ENCODE data around the gene ELAVL3.
"Not testable (repeated sequence)": the region's sequence is repeated elsewhere in the genome, so short reads cannot be mapped to it uniquely, and the experiment has no call there.

ELAVL3 gene

GRCh38 chr19:11473725-11474124, 7.1 kb downstream of the ELAVL3 start:
- in situ Hi-C loops (cut with MboI; ENCODE audit: low sequenced_read_pairs, unreplicated experiment): no loop called here
- no peak for DNase-seq (ENCODE audit: low spot score)

GRCh38 chr19:11468266-11468845, 12.5 kb downstream of the ELAVL3 start:
- in situ Hi-C loops (cut with MboI; ENCODE audit: low sequenced_read_pairs, unreplicated experiment); DNase-seq (ENCODE audit: low spot score): not testable (repeated sequence)

More at GRCh38 chr19:11473725-11474124, 7.1 kb downstream of the ELAVL3 start:
- no peak for TF ChIP-seq CTCF (IDR thresholded peaks at IDR 0.05; ENCODE audit: borderline replicate concordance, control extremely low read depth, extremely low read depth, insufficient read depth, missing control alignments)

DNA sequence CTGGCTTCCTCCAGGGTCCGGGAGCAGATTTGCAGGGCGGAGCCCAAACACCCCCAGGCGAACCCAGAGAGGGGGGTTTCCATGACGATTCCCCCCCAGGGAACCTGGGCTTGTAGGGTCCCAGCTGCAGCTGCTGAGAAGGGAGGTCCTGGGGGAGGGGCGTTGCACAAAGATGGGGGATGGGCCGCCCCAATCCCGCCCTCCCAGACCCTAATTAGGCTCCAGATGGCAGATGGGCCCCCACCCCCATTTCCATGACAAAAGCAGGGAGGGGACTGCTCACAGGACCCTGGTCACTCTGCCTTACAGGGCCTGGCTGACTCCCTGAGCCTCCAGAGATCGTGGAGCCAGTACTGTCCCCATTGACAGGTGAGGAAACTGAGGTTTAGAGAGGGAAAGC, 15.2 kb downstream of the ELAVL3 start:
- no peak for TF ChIP-seq CTCF (IDR thresholded peaks at IDR 0.05; ENCODE audit: borderline replicate concordance, control extremely low read depth, extremely low read depth, insufficient read depth, missing control alignments)
- in situ Hi-C loops (cut with MboI; ENCODE audit: low sequenced_read_pairs, unreplicated experiment): no loop called here
- DNase-seq (ENCODE audit: low spot score): no peak

DNA sequence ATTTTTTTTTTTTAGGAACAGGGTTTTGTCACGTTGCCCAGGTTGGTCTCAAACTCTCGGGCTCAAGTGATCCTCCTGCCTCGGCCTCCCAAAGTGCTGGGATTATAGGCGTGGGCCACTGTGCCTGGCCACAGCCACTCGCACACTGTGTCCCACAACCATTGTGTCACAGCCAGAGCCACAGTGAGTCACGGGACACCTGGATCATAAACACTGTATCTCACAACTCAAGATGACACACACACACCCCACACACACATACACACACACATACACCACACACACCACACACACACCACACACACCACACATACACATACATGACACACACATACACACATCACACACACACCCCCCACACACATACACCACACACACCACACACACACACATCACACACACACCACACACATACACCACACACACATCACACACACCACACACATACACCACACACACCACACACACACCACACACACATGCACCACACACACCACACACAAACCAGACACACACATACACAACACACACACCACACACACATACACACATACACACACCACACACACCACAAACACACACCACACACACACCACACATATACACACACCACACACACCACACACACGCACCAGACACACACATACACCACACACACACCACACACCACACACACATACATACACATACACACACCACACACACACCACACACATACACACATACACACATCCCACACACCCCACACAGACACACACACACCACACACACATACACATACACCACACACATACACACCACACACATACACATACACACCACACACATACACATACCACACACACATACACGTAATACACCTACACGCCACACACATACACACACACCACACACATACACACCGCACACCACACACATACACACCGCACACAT, 16.2 kb downstream of the ELAVL3 start:
- in situ Hi-C loops (cut with MboI; ENCODE audit: low sequenced_read_pairs, unreplicated experiment): no loop called here
- no peak for DNase-seq (ENCODE audit: low spot score)
- no peak for TF ChIP-seq CTCF (IDR thresholded peaks at IDR 0.05; ENCODE audit: borderline replicate concordance, control extremely low read depth, extremely low read depth, insufficient read depth, missing control alignments)

- DNase-seq (ENCODE audit: low spot score): no peak
- in situ Hi-C loops (cut with MboI; ENCODE audit: low sequenced_read_pairs, unreplicated experiment): no loop called here
Measured at GRCh38 chr19:11463391-11463790, 17.5 kb downstream of the ELAVL3 start.

GRCh38 chr19:11461453-11461852, 19.4 kb downstream of the ELAVL3 start:
- in situ Hi-C loops (cut with MboI; ENCODE audit: low sequenced_read_pairs, unreplicated experiment): no loop called here
- no peak for DNase-seq (ENCODE audit: low spot score)
- no peak for TF ChIP-seq CTCF (IDR thresholded peaks at IDR 0.05; ENCODE audit: borderline replicate concordance, control extremely low read depth, extremely low read depth, insufficient read depth, missing control alignments)

More at GRCh38 chr19:11463391-11463790, 17.5 kb downstream of the ELAVL3 start:
- TF ChIP-seq CTCF (IDR thresholded peaks at IDR 0.05; ENCODE audit: borderline replicate concordance, control extremely low read depth, extremely low read depth, insufficient read depth, missing control alignments): no peak

GRCh38 chr19:11460207-11460606, 20.6 kb downstream of the ELAVL3 start:
- in situ Hi-C loops (cut with MboI; ENCODE audit: low sequenced_read_pairs, unreplicated experiment): no loop called here
- peak; percentile 8 for TF ChIP-seq CTCF (IDR thresholded peaks at IDR 0.05; ENCODE audit: borderline replicate concordance, control extremely low read depth, extremely low read depth, insufficient read depth, missing control alignments)
- DNase-seq (ENCODE audit: low spot score): peak; percentile 51

DNA sequence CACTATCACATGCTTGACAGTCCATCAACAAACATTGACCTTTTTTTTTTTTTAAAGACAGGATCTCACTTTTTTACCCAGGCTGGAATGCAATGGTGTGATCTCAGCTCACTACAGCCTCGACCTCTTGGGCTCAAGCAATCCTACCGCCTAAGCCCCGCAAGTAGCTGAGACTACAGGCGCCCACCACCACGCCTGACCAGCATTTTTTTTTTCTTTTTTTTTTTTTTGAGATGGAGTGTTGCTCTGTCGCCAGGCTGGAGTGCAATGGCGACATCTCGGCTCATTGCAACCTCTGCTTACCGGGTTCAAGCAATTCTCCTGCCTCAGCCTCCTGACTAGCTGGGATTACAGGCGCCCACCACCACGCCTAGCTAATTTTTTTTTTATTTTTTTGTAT, 21.9 kb downstream of the ELAVL3 start:
- DNase-seq (ENCODE audit: low spot score); in situ Hi-C loops (cut with MboI; ENCODE audit: low sequenced_read_pairs, unreplicated experiment): not testable (repeated sequence)

Measured in GM13976 (cell line).